ENCODE data around the gene ATG5.
A peak's percentile ranks its signal among the peaks of the same experiment; 100 is the strongest.

Gene ATG5

GRCh38 chr6:106180208-106180607 lies 145.4 kb downstream of the ATG5 start:
- no peak for DNase-seq (ENCODE audit: low spot score)

- DNase-seq (ENCODE audit: low spot score): no peak
Observed at GRCh38 chr6:106178900-106179299, 146.7 kb downstream of the ATG5 start.

- no peak for DNase-seq (ENCODE audit: low spot score)
Observed at GRCh38 chr6:106177786-106178185, 147.8 kb downstream of the ATG5 start.

GRCh38 chr6:106173124-106173879 lies 152.3 kb downstream of the ATG5 start:
- no peak for DNase-seq (ENCODE audit: low spot score)

- DNase-seq (ENCODE audit: low spot score): no peak
Observed at GRCh38 chr6:106170030-106170791, 155.3 kb downstream of the ATG5 start.

- DNase-seq (ENCODE audit: low spot score): no peak
Observed at GRCh38 chr6:106169517-106169916, 156.0 kb downstream of the ATG5 start.

GRCh38 chr6:106168097-106168888 lies 157.3 kb downstream of the ATG5 start:
- no peak for DNase-seq (ENCODE audit: low spot score)

- no peak for DNase-seq (ENCODE audit: low spot score)
Observed at GRCh38 chr6:106167096-106167814, 158.3 kb downstream of the ATG5 start.

GRCh38 chr6:106165885-106166485 lies 159.6 kb downstream of the ATG5 start:
- peak; percentile 18 for DNase-seq (ENCODE audit: low spot score)

GRCh38 chr6:106163966-106164877 lies 161.3 kb downstream of the ATG5 start:
- peak; percentile 79 for DNase-seq (ENCODE audit: low spot score)

- DNase-seq (ENCODE audit: low spot score): peak; percentile 66
Observed at GRCh38 chr6:106163446-106163965, 162.1 kb downstream of the ATG5 start.

- no peak for DNase-seq (ENCODE audit: low spot score)
Observed at GRCh38 chr6:106162921-106163320, 162.6 kb downstream of the ATG5 start.

GRCh38 chr6:106161893-106162292 lies 163.7 kb downstream of the ATG5 start:
- no peak for DNase-seq (ENCODE audit: low spot score)

GRCh38 chr6:106161311-106161874 lies 164.2 kb downstream of the ATG5 start:
- no peak for DNase-seq (ENCODE audit: low spot score)

GRCh38 chr6:106160189-106160588 lies 165.4 kb downstream of the ATG5 start:
- DNase-seq (ENCODE audit: low spot score): no peak

- no peak for DNase-seq (ENCODE audit: low spot score)
Observed at GRCh38 chr6:106159531-106159940, 166.0 kb downstream of the ATG5 start.

GRCh38 chr6:106158816-106159215 lies 166.7 kb downstream of the ATG5 start:
- DNase-seq (ENCODE audit: low spot score): no peak

- no peak for DNase-seq (ENCODE audit: low spot score)
Observed at GRCh38 chr6:106156863-106157262, 168.7 kb downstream of the ATG5 start.

- no peak for DNase-seq (ENCODE audit: low spot score)
Observed at GRCh38 chr6:106156413-106156812, 169.1 kb downstream of the ATG5 start.
